A673 (cell line): ENCODE data around the gene OXSR1.

Experiments
- CTCF ChIP-seq: fragments of 300-800, 200-600 bp; sonication (generic); conservative IDR thresholded peaks from 2 replicates; pipeline ENCODE4 v1.5.1; 2017; ENCODE audit warnings: low read depth, mild to moderate bottlenecking, antibody characterized with exemption, low read length, moderate library complexity, mixed read lengths
- EZH2 ChIP-seq: fragments of 200-600 bp; sonication (generic); IDR thresholded peaks from 2 replicates; pipeline ENCODE4 v1.6.1; 2017; ENCODE audit warnings: borderline replicate concordance, low read depth, mild to moderate bottlenecking, mixed read lengths, antibody characterized with exemption, low read length; ENCODE audit not compliant: poor library complexity, severe bottlenecking

- TF ChIP-seq CTCF (no peak), EZH2 (no peak)
Measured at GRCh38 chr3:38154625-38155255, 10.6 kb upstream of the OXSR1 start.
